HG03378 (cell line): ENCODE data around the gene IGSF9B.
"Not testable (repeated sequence)": the region's sequence is repeated elsewhere in the genome, so short reads cannot be mapped to it uniquely, and the experiment has no call there.

Experiments
- ATAC-seq: cut with Tn5 transposase; IDR thresholded peaks from one replicate; pipeline ENCODE4 v1.9.1; 2021; ENCODE audit warnings: mild to moderate bottlenecking, moderate library complexity; ENCODE audit not compliant: unreplicated experiment

The IGSF9B gene, protein sequence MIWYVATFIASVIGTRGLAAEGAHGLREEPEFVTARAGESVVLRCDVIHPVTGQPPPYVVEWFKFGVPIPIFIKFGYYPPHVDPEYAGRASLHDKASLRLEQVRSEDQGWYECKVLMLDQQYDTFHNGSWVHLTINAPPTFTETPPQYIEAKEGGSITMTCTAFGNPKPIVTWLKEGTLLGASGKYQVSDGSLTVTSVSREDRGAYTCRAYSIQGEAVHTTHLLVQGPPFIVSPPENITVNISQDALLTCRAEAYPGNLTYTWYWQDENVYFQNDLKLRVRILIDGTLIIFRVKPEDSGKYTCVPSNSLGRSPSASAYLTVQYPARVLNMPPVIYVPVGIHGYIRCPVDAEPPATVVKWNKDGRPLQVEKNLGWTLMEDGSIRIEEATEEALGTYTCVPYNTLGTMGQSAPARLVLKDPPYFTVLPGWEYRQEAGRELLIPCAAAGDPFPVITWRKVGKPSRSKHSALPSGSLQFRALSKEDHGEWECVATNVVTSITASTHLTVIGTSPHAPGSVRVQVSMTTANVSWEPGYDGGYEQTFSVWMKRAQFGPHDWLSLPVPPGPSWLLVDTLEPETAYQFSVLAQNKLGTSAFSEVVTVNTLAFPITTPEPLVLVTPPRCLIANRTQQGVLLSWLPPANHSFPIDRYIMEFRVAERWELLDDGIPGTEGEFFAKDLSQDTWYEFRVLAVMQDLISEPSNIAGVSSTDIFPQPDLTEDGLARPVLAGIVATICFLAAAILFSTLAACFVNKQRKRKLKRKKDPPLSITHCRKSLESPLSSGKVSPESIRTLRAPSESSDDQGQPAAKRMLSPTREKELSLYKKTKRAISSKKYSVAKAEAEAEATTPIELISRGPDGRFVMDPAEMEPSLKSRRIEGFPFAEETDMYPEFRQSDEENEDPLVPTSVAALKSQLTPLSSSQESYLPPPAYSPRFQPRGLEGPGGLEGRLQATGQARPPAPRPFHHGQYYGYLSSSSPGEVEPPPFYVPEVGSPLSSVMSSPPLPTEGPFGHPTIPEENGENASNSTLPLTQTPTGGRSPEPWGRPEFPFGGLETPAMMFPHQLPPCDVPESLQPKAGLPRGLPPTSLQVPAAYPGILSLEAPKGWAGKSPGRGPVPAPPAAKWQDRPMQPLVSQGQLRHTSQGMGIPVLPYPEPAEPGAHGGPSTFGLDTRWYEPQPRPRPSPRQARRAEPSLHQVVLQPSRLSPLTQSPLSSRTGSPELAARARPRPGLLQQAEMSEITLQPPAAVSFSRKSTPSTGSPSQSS (N-terminal part only)

DNA sequence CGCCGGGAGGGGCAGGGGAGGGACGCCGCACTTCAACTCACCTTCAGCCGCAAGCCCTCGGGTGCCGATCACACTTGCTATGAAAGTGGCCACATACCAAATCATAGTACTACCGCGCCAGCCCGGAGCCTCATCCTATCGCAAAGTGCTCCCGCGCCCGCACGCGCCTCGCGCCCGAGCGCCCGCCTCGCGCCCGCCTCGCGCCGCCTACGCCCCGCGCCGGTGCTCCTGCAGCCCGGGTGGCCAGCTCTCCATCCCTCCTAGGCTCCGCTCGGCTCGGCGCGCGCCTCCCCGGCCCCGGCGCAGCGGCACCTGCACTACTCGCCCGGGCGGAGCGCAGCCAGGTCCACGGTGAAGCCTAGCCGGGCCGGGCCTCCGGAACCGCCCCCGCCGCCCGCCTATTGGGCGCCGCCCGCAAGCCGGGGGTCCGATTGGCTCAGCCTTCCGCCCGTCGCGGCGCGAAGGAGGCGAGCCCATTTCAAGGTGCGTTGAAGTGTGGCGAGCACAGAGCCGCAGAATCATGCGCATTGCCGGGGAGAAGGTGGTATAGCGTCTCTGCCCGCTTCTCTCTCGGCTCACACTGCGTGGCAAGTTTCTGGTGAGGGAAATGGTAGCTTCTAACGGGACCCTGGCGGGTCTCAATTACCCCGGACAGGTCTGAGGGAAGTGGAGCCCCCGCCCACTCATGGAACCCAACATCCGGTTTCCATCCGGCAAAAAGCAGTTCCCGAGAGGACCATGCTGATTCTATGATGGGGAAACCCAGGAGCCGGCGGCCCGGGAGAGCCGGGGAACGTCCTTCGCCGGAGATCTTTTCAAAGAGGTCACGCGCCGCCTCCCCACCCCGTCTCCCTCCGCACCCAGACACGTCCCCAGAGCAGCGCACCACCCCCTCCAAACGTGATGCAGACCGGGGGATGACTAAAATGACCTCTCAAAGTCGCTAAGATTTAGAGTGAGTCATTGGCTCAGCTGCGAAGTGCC, at the start of gene IGSF9B:
IGSF9B (minus strand) TSS at position 319 of the 984 bp plus-strand sequence; CDS start at position 105, 214 bp downstream.
- peak; percentile 94 for ATAC-seq

DNA sequence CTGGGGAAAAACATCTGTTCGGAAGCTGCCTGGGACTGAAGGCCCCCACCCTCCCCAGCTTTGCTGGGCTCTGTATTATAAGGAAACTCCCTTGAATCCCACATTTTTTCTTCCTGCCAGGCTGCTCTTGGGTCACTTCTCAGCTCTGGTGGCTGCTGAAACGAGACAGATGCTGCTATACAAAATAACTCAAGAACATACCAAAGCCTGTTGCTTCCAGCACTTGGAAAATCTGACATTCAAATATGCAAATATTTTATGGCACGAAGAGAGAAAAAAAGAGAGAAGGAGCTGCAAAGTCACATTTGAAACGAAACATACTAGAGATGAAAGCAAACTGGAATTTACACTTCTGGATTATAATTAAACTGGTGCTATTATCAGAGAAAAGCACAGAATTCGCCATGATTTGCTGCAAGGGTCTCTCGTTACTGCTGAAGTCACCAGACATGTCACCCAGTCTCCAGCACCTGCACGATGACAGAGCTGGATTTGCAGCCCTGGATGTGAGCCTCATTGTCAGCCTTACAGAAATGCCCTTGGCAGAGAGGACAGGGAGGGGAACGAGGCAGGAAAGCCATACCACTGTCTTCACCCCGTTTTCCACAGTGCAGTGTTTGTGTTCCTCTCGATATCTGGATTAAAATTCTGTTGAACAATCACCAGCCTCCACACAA, 47.9 kb upstream of the IGSF9B start:
- ATAC-seq: no peak

DNA sequence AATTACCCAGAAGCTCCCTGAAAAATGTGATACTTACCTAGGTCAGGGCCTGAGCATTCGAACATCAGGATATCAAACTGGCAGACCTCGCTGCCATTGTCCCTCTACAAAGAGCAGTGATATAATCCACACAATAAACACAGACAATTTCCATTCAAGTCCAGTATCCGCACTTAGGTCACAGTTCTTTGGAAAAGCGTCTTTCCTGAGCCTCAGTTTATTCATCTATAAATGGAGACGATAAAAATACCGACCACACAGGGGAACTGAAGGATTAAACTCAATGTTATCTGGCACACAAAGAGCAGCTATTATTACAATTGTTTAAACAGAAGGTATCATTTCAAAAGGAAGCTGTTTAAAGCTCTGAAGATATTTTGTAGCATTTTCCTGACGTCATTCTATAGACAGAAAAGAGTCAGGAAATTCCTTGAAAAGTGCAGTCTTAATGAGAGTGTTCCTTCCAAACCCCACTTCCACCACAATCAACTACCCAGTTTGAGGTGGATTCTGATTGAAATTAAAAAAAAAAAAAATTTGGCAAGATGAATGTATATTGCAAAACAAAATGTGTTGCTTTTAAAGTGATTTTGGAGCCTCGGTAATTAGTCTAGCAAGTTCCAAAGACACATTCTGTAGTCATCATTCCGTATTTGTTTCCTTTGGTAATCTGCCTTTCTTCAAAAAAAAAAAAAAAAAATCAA, 47.2 kb upstream of the IGSF9B start:
- no peak for ATAC-seq

DNA sequence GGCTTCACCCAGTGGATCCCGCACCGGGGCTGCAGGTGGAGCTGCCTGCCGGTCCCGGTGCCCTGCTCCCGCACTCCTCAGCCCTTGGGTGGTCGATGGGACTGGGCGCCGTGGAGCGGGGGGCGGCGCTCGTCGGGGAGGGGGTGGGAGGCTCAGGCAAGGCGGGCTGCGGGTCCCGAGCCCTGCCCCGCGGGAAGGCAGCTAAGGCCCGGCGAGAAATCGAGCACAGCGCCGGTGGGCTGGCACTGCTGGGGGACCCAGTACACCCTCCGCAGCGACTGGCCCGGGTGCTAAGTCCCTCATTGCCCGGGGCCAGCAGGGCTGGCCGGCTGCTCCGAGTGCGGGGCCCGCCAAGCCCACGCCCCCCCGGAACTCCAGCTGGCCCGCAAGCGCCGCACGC, 46.1 kb upstream of the IGSF9B start:
- ATAC-seq: not testable (repeated sequence)

DNA sequence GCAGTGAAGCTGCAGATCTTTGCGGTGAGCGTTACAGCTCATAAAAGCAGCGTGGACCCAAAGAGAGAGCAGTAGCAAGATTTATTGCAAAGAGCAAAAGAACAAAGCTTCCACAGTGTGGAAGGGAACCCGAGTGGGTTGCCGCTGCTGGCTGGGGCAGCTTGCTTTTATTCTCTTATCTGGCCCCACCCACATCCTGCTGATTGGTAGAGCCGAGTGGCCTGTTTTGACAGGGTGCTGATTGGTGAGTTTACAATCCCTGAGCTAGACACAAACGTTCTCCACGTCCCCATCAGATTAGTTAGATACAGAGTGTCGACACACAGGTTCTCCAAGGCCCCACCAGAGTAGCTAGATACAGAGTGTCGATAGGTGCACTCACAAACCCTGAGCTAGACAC, 45.6 kb upstream of the IGSF9B start:
- ATAC-seq: not testable (repeated sequence)

DNA sequence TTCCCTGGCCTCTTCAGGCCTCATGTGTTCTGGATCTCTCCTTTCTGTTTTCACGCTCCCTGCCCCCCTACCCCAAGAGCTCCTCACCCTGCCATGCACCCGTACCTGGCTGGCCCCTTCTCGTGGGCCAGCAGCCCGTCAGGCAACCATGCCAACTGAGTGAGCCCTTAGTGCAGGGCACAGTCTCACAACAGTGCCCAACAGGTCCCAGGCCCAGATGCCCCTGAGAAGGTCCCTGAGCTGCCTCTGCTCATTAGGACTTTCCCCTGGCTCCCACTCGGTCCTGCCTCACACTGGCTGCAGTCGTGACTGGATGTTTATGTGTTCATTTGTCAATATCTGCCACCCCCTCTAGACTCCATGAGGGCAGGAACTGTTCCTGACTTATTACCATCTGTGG, 44.8 kb upstream of the IGSF9B start:
- no peak for ATAC-seq

DNA sequence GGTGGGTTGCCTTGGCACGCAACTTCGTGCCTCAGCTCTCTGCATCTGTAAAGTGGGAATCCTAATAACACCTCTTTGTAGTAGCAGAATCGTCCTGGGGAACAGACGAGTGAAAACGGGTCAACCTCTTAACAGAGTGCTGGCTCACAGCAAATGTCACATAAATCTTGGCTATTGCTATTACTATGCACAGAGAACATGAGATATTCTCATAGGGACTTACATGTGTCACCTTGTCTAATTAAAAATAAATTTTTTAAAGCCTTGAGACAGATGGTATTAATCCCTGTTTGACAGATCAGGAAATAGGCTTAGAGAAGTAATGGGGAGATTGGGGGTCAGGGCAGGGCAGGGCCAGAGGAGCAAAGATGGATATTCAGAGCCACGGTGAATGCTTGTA, 44.3 kb upstream of the IGSF9B start:
- no peak for ATAC-seq

DNA sequence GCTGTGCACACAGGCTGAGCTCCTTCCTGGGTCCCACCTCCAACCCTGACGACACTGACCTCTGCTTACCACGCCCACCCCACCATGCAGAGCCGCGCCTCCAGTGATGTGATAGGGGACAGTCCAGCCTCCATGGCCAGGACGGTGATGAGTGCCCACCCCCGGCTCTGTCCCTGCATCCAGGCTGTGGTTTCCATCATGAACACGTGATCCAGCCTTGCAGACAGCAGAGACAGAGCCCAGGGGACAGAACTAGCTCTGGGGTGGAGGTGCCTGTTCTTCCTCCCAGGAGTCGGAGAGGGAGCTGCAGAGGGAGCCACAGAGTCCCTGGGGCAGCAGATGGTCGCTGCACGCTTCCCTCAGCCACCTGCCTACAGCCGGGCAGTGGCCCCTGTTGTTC, 42.6 kb upstream of the IGSF9B start:
- ATAC-seq: no peak

DNA sequence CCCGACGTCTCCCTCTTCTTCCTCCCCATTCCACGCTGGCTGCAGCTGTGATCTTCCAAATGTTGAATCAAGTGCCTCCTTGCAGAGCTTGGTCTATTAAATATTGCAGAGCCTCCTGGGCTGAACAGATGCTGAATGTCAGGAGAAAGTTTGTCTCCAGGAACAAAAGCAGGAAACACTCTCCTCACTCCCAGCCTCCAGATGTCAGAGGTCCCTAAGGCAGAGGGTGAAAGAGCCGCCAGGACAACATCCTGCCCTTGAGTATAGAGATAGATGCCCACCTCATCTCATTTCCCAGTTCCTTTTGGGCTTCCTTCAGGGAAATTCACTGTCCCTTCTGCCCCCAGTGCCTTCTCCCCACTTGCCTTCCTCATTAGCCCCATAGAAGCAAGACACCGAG, 40.8 kb upstream of the IGSF9B start:
- no peak for ATAC-seq

DNA sequence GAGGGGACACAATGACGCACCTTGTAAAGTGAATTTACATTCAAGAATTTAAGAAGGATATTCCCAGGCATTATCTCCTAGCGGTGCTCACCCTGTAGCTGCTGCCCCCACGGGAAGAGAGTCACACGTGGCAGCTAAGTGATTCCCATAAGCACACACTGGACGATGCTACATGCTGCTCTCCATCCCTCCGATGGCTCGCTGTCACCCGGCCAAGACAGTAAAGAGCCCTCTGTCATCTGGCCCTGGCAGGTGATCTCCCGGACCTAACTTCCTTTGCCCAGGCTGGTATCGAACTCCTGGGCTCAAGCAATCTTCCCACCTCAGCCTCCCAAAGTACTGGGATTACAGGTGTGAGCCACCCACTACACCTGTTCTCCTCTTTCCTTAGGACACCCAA, 39.9 kb upstream of the IGSF9B start:
- no peak for ATAC-seq

DNA sequence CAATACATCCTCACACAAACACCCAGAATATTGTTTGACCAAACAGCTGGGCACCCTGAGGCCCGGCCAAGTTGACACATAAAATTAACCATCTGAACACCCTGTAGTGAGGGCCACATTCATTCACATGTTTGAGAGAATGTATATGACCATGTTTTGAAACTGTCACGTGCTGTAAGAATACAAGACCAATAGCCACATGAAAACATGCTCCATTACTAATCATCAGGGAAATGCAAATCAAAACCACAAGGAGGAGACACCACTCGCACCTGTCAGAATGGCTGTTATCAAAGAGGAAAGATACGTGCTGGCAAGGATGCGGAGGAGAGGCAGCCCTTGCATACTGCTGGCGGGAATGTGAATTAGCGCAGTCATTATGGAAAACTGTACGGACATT, 38.3 kb upstream of the IGSF9B start:
- ATAC-seq: no peak

DNA sequence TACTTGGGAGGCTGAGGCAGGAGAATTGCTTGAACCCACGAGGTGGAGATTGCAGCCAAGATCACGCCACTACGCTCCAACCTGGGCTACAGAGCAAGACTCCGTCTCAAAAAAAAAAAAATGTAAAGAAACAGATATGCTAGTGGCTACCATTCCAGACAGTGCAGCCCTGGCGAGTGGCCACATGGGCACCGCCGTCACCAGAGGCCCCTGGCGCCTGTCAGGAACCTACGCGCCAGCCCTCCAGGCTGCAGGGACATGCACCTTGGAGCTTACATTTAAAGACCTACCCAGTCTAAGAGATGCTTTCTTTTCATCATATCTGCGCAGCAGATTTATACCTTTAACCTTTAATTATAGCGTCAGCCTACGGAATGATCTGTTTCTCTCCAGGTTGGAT, 37.2 kb upstream of the IGSF9B start:
- ATAC-seq: no peak

DNA sequence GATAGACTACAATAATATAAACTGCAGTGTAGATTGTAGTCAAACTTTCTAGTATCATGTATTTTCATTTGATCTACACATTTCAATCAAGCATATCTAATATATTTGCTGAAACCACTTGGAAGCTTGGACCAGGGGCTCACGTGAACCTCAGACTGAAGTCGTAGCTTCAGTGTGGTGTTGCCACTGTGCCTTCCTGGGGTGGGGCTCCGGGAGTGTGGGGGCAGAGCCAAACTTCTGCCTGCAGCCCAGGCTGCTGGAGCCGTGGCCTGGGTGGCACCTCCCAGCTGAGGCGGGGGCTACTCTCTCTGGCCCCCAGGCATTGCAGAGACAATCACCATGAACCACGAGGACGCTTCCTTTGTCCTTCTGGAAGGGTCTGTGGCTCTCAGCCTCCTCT, 36.3 kb upstream of the IGSF9B start:
- no peak for ATAC-seq

DNA sequence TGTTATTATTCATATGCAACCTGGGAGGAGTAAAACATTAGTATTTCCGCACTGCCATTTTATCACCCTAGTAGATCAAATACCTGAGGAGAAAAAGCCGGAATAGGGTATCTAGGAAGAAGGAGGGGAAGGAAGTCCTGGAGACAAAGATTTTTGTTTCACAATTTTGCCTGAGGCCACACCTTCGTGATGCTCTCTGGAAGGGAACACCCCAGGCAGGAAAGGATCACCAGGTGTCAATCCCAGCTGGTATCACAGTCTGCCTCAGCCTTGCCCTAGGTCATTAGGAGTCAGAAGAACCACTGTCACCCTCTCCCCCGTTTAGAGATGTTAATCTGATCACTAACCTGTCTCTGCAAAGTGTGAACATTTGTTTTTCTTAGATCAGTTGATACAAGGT, 35.4 kb upstream of the IGSF9B start:
- ATAC-seq: no peak

DNA sequence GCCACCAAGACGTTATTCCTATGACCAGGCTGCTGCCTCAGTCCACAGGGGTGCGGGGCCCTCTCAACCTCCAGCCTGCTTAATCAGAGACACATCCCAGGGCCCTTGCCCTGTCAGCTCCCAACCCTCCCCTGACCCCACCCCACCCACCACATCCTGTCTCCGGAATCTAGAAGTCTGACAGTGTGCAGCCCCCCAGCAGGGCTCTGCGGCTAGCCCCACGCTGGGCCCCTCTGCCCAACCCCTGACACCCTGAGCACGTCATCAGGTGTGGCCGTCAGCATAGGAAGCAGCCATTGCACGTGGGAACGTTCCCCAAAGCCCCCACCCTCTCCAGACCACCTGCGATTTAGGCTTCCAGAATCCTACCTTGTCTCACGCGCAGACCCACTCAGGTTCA, 34.3 kb upstream of the IGSF9B start:
- ATAC-seq: no peak

DNA sequence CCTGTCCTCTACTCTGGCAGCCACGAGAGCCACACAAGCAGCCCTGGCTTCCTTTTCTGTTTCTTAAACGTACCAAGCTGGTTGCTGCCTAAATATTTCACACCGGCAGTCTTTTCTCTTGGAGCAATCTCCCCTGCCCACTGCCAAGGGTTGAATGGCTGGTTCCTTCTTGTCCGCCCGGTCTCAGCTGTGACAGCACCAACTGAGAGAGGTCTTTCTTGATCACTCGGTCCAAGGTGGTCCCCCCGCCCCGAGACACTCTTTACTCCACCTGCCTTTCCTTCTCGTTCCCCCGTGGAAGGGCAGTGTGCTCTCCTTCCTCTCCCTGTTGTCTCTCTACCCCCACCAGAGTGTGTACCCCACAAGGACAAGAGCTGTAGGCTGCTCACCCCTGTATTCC, 33.7 kb upstream of the IGSF9B start:
- no peak for ATAC-seq

DNA sequence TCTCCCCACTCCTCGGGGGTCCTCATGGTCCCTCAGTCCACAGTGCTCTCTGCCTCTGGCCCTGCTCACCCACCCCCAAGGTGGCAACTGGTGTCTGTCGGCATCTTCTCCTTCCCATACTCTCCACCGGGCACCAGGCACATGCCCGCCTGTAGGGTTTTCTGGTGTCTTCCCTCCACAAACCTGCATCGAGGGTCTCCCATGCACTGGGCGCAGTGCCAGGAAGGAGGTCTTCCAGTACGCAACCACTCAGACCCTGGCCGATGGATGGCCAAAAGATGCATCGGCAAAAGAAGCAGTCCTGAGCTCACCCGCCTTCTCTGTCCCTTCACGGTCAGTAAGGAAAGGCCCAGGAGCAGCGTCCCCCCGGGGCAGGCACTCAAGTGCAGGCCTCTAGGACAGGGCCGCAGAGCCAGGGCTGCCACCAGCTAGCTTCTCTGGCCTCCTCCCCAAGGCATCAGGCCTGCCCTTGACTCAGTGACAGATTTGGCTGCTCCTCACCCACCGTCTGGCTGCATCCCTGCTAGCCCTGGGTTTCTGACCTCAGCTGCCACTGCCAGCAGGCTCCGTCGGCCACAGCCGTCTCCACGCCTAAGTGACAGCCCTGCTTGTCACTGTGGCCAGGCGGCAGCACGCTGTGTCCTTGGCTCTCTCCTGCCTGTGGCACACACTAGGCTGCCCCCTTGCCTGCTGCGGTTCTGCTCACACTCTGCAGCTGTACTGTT, 32.1 kb upstream of the IGSF9B start:
- no peak for ATAC-seq

DNA sequence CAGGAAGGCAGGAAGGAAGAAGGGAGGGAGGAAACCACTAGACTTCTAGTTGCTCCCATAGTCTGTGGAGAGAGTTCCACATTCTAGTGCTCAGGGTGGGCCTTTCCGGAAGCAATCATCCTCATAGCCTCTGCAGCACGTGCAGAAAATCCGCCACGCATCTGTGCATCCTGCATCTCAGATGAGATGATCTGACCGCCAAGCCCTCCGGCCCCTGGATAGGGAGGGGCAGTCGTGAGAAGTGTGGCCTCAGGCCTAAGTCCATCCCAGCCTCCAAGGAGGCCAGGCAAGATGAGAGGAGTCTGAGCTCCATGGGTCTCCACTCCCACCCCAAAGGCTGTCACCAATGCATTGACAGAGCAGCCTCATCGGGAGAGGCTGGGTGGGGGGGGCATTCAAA, 30.4 kb upstream of the IGSF9B start:
- ATAC-seq: no peak
